HEK293 (cell line): ENCODE results near the gene NFE2L1.

Source experiments
- CTCF ChIA-PET: fragments of 350-600 bp; formaldehyde crosslinking; extraction: SDS; loops from one replicate; lab custom pipeline; 2021; ENCODE audit warnings: antibody characterized with exemption; lab: Yijun Ruan, JAX
- POLR2A ChIA-PET: fragments of 300-600 bp; formaldehyde crosslinking; extraction: SDS; loops from one replicate; lab custom pipeline; 2020; ENCODE audit warnings: antibody characterized with exemption, inconsistent platforms; lab: Yijun Ruan, JAX
- H3K27ac ChIP-seq: fragments of 200-500 bp; sonication (Bioruptor generic); 2 replicates; pipeline ENCODE4 v1.5.1; 2014; ENCODE audit warnings: low read depth, low read length, control low read depth, inconsistent platforms; ENCODE audit errors: extremely low read depth
- H3K36me3 ChIP-seq, 2 experiments: fragments of 200-500 bp in 1 of 2; sonication (Bioruptor generic) in 1 of 2; 1 replicate in 1 of 2; 2 replicates in 1 of 2; pipeline ENCODE4 v1.5.1; 2014 to 2017; ENCODE audit warnings: inconsistent platforms in 2 of 2, low read length in 2 of 2; ENCODE audit not compliant: control insufficient read depth in 2 of 2, insufficient read depth in 1 of 2
- H3K4me1 ChIP-seq: fragments of 200-500 bp; sonication (Bioruptor generic); 2 replicates; pipeline ENCODE4 v1.5.1; 2014; ENCODE audit warnings: mild to moderate bottlenecking, low read length, inconsistent platforms; ENCODE audit not compliant: control insufficient read depth, insufficient read depth
- H3K4me3 ChIP-seq: 2 replicates; pipeline ENCODE4 v1.5.1; 2011; ENCODE audit warnings: low read depth, mild to moderate bottlenecking, control low read depth, low read length, moderate library complexity
- H3K9me3 ChIP-seq: fragments of 200-500 bp; sonication (Bioruptor generic); 2 replicates; pipeline ENCODE4 v1.5.1; 2014; ENCODE audit warnings: low read depth, low read length, inconsistent platforms; ENCODE audit not compliant: control insufficient read depth, insufficient read depth
- KLF1 ChIP-seq: fragments of 450-650 bp; formaldehyde crosslinking; IDR thresholded peaks from 2 replicates; pipeline ENCODE4 v1.5.1; 2016; ENCODE audit warnings: missing biosample characterization, missing genetic modification characterization
- SP2 ChIP-seq: fragments of 450-650 bp; formaldehyde crosslinking; IDR thresholded peaks from 2 replicates; pipeline ENCODE4 v1.5.1; 2016; ENCODE audit warnings: missing biosample characterization, missing genetic modification characterization
- TRIM28 ChIP-seq: IDR thresholded peaks from 2 replicates; pipeline ENCODE4 v1.6.1; 2011; ENCODE audit warnings: low read length, control low read depth, borderline replicate concordance
- ZBTB17 ChIP-seq: fragments of 450-650 bp; formaldehyde crosslinking; IDR thresholded peaks from 2 replicates; pipeline ENCODE4 v1.5.1; 2016; ENCODE audit warnings: missing biosample characterization, missing genetic modification characterization
- ZNF19 ChIP-seq: fragments of 450-650 bp; formaldehyde crosslinking; IDR thresholded peaks from 2 replicates; pipeline ENCODE4; 2016; ENCODE audit warnings: missing biosample characterization, missing genetic modification characterization, low read depth
- ZNF211 ChIP-seq: fragments of 450-650 bp; formaldehyde crosslinking; IDR thresholded peaks from 2 replicates; pipeline ENCODE4 v1.5.1; 2016; ENCODE audit warnings: low read depth, missing biosample characterization, missing genetic modification characterization
- ZNF311 ChIP-seq: fragments of 450-650 bp; formaldehyde crosslinking; IDR thresholded peaks from 2 replicates; pipeline ENCODE4 v1.5.1; 2017; ENCODE audit warnings: missing biosample characterization, missing genetic modification characterization, borderline replicate concordance
- ZNF335 ChIP-seq: fragments of 450-650 bp; formaldehyde crosslinking; conservative IDR thresholded peaks from 2 replicates; pipeline ENCODE4 v1.5.1; 2016; ENCODE audit warnings: missing biosample characterization, missing genetic modification characterization
- ZNF354C ChIP-seq: fragments of 450-650 bp; formaldehyde crosslinking; IDR thresholded peaks from 2 replicates; pipeline ENCODE4 v1.5.1; 2016; ENCODE audit warnings: missing biosample characterization, missing genetic modification characterization, low read depth, borderline replicate concordance
- ZNF426 ChIP-seq: fragments of 450-650 bp; formaldehyde crosslinking; IDR thresholded peaks from 2 replicates; pipeline ENCODE4 v1.5.1; 2017; ENCODE audit warnings: missing biosample characterization, missing genetic modification characterization, mild to moderate bottlenecking, inconsistent platforms, moderate library complexity
- ZNF544 ChIP-seq: fragments of 450-650 bp; formaldehyde crosslinking; IDR thresholded peaks from 2 replicates; pipeline ENCODE4 v1.5.0; 2017; ENCODE audit warnings: missing biosample characterization, missing genetic modification characterization
- ZNF561 ChIP-seq: fragments of 450-650 bp; IDR thresholded peaks from 2 replicates; pipeline ENCODE4 v1.5.1; 2018; ENCODE audit warnings: missing biosample characterization, missing genetic modification characterization, borderline replicate concordance
- ZNF621 ChIP-seq: fragments of 450-650 bp; formaldehyde crosslinking; IDR thresholded peaks from 2 replicates; pipeline ENCODE4 v1.5.1; 2017; ENCODE audit warnings: missing biosample characterization, missing genetic modification characterization
- ZNF768 ChIP-seq: fragments of 450-650 bp; formaldehyde crosslinking; IDR thresholded peaks from 2 replicates; pipeline ENCODE4 v1.5.1; 2018; ENCODE audit warnings: missing biosample characterization, mild to moderate bottlenecking, missing genetic modification characterization
- TF ChIP-seq, protein P1 (sequence below): fragments of 450-650 bp; IDR thresholded peaks from 2 replicates; pipeline ENCODE4 v1.5.1; 2018; ENCODE audit warnings: missing biosample characterization, mild to moderate bottlenecking, missing genetic modification characterization
- TF ChIP-seq, protein P2 (sequence below): fragments of 450-650 bp; formaldehyde crosslinking; IDR thresholded peaks from 2 replicates; pipeline ENCODE4 v1.5.1; 2016; ENCODE audit warnings: missing biosample characterization, missing genetic modification characterization
- TF ChIP-seq, protein P3 (sequence below): fragments of 450-650 bp; formaldehyde crosslinking; IDR thresholded peaks from 2 replicates; pipeline ENCODE4 v1.5.1; 2017; ENCODE audit warnings: missing biosample characterization, missing genetic modification characterization
- TF ChIP-seq, protein P4 (sequence below): fragments of 450-650 bp; formaldehyde crosslinking; IDR thresholded peaks from 2 replicates; pipeline ENCODE4 v1.5.1; 2017; ENCODE audit warnings: missing biosample characterization, missing genetic modification characterization
- TF ChIP-seq, protein P5 (sequence below): fragments of 450-650 bp; formaldehyde crosslinking; IDR thresholded peaks from 2 replicates; pipeline ENCODE4 v1.5.1; 2016; ENCODE audit warnings: missing biosample characterization, missing genetic modification characterization

The NFE2L1 gene

DNA sequence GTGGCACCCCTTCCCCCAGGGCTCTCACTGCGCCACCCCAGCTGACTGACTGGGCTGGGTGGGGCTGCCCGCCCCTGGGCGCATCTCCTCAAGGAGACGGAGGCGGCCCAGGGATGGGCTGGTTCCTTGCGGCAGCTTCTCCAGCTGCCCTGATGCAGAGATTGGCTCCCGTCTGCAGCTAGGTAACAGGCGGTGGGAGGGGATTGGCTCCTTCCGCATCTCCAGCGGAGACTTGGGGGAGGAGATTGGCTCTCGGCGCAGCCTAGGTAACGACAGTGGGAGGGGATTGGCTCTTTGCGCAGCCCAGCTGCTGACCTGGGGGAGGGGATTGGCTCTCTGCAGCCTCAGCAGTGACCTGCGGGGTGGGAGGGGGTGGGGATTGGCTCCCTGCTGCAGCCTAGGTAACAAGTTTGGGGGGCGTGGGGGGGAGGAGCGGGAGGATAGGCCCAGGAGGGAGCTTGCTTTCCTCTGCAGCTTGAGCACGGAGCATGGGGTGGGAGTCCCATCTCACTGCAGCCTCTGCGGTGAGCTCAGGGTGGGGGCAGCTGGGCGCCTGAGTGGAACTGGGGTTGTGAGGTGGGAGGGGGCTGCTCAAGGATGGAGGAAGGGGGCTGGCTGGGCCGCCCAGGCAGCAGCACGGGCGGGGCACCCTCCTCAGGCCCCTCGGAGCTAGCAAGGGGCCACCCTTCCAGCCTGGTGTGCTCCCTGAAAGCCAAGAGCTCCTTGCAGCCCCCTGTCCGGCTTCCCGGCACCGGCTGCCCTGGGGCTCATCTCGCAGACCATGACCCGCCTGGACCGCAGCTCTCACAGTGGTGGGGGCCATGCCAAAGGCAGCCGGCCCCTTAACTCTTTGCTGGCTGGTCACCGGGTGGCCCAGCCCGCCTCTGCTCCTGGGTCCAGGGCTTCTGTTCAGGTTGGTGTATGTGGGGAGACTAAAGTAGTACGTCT, 6.4 kb downstream of the NFE2L1 start:
- ChIA-PET CTCF (interaction anchor here (0.6 to 4.1 kb wide), 9 partner anchors 13 to 766 kb away, joined by 3 to 29 read pairs (median 5); no protein-coding TSS in a partner anchor), POLR2A (interaction anchor here (0.5 to 0.9 kb wide), 4 partner anchors 20 to 835 kb away, joined by 3 read pairs; no protein-coding TSS in a partner anchor)
- H3K4me3 ChIP-seq = no peak overlapping the region
- H3K27ac ChIP-seq = peak overlapping the region; percentile 77; the same call in 1 of the 2 replicates
- no peaks in the 10 kb centered on the region for H3K9me3 ChIP-seq
- H3K36me3 ChIP-seq = peaks cover 21 to 84% of the 10 kb centered on the region in 2 experiments
- H3K4me1 ChIP-seq = peaks cover 49% of the 10 kb centered on the region
- TF ChIP-seq ZNF621 (tag by site-specific recombination) (no peak), KLF1 (tag by site-specific recombination) (peak; percentile 32; the same call in 1 of the 2 replicates), TRIM28 (no peak), SP2 (peak; percentile 49)
- TF ChIP-seq, protein P1, sequence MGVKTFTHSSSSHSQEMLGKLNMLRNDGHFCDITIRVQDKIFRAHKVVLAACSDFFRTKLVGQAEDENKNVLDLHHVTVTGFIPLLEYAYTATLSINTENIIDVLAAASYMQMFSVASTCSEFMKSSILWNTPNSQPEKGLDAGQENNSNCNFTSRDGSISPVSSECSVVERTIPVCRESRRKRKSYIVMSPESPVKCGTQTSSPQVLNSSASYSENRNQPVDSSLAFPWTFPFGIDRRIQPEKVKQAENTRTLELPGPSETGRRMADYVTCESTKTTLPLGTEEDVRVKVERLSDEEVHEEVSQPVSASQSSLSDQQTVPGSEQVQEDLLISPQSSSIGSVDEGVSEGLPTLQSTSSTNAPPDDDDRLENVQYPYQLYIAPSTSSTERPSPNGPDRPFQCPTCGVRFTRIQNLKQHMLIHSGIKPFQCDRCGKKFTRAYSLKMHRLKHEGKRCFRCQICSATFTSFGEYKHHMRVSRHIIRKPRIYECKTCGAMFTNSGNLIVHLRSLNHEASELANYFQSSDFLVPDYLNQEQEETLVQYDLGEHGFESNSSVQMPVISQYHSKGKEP (tag by site-specific recombination) = 0 out of 2 replicates have a peak, but pooled peaks have one; percentile 6
- TF ChIP-seq, protein P2, sequence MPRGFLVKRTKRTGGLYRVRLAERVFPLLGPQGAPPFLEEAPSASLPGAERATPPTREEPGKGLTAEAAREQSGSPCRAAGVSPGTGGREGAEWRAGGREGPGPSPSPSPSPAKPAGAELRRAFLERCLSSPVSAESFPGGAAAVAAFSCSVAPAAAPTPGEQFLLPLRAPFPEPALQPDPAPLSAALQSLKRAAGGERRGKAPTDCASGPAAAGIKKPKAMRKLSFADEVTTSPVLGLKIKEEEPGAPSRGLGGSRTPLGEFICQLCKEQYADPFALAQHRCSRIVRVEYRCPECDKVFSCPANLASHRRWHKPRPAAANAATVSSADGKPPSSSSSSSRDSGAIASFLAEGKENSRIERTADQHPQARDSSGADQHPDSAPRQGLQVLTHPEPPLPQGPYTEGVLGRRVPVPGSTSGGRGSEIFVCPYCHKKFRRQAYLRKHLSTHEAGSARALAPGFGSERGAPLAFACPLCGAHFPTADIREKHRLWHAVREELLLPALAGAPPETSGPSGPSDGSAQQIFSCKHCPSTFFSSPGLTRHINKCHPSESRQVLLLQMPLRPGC = no peak
- TF ChIP-seq, protein P3, sequence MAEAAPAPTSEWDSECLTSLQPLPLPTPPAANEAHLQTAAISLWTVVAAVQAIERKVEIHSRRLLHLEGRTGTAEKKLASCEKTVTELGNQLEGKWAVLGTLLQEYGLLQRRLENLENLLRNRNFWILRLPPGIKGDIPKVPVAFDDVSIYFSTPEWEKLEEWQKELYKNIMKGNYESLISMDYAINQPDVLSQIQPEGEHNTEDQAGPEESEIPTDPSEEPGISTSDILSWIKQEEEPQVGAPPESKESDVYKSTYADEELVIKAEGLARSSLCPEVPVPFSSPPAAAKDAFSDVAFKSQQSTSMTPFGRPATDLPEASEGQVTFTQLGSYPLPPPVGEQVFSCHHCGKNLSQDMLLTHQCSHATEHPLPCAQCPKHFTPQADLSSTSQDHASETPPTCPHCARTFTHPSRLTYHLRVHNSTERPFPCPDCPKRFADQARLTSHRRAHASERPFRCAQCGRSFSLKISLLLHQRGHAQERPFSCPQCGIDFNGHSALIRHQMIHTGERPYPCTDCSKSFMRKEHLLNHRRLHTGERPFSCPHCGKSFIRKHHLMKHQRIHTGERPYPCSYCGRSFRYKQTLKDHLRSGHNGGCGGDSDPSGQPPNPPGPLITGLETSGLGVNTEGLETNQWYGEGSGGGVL (tag by site-specific recombination) = peak; percentile 59

DNA sequence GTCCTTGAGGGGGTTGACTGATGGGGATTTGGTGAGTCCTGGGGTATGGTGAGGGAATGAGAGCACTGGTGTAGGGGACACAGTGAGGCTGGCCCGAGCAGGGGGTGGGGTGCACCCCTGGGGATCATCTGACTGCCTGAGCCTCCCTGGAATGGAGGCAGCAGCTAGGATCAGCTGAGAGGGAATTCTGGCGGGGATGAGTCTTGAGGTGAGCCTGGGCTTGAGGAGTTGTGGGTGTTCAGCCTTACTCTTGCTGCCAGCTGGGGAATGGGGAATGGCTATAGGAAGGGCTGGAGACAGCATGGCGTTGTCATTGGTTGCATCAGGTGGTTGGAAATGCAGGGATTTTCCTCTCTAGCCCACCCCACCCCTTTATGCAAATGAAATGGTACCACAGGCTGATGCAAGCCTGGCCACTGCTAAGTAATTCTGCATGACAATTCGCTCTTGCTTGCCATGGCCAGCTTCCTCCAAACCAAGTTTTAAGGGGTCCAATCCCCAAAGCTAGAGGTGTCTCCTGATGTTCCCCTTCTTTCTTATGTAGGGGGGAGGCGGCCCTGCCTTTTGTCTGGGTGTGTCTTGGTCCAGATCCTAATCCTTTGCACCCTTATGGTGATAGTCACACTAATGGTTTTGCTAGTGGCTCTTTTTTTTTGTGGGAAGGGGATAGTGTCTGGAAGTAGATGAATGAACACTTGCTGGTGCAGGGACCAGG, 7.5 kb downstream of the NFE2L1 start:
- H3K27ac ChIP-seq = peak overlapping the region; percentile 77
- POLR2A ChIA-PET = interaction anchor here (0.9 to 1.4 kb wide), 2 partner anchors 8 to 13 kb away, joined by 4 read pairs; partner anchors contain the start of gene NFE2L1
- H3K4me1 ChIP-seq = peaks cover 38% of the 10 kb centered on the region
- CTCF ChIA-PET = interaction anchor here (0.6 to 4.1 kb wide), 7 partner anchors 9 to 765 kb away, joined by 3 to 29 read pairs (median 5); no protein-coding TSS in a partner anchor
- no peak overlapping the region for H3K4me3 ChIP-seq
- no peaks in the 10 kb centered on the region for H3K9me3 ChIP-seq
- H3K36me3 ChIP-seq = peaks cover 29 to 90% of the 10 kb centered on the region in 2 experiments
- TF ChIP-seq ZNF311 (tag by site-specific recombination) = no peak
- TF ChIP-seq, protein P4, sequence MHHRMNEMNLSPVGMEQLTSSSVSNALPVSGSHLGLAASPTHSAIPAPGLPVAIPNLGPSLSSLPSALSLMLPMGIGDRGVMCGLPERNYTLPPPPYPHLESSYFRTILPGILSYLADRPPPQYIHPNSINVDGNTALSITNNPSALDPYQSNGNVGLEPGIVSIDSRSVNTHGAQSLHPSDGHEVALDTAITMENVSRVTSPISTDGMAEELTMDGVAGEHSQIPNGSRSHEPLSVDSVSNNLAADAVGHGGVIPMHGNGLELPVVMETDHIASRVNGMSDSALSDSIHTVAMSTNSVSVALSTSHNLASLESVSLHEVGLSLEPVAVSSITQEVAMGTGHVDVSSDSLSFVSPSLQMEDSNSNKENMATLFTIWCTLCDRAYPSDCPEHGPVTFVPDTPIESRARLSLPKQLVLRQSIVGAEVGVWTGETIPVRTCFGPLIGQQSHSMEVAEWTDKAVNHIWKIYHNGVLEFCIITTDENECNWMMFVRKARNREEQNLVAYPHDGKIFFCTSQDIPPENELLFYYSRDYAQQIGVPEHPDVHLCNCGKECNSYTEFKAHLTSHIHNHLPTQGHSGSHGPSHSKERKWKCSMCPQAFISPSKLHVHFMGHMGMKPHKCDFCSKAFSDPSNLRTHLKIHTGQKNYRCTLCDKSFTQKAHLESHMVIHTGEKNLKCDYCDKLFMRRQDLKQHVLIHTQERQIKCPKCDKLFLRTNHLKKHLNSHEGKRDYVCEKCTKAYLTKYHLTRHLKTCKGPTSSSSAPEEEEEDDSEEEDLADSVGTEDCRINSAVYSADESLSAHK (tag by site-specific recombination) = no peak; the same call in 1 of the 2 replicates
- TF ChIP-seq, protein P5, sequence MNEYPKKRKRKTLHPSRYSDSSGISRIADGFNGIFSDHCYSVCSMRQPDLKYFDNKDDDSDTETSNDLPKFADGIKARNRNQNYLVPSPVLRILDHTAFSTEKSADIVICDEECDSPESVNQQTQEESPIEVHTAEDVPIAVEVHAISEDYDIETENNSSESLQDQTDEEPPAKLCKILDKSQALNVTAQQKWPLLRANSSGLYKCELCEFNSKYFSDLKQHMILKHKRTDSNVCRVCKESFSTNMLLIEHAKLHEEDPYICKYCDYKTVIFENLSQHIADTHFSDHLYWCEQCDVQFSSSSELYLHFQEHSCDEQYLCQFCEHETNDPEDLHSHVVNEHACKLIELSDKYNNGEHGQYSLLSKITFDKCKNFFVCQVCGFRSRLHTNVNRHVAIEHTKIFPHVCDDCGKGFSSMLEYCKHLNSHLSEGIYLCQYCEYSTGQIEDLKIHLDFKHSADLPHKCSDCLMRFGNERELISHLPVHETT (tag by site-specific recombination) = no peak
- no peak for TF ChIP-seq ZNF544
- TF ChIP-seq ZNF426 (tag by site-specific recombination) = no peak
- peak; percentile 61; the same call in 1 of the 2 replicates for TF ChIP-seq ZBTB17 (tag by site-specific recombination)
- TF ChIP-seq, protein P3 (tag by site-specific recombination) = no peak; the same call in 1 of the 2 replicates
- no peak for TF ChIP-seq ZNF211 (tag by site-specific recombination)
- TF ChIP-seq ZNF19 = no peak
- peak; percentile 33; the same call in 1 of the 2 replicates for TF ChIP-seq ZNF335 (tag by site-specific recombination)
- no peak for TF ChIP-seq ZNF561 (tag by site-specific recombination)
- no peak for TF ChIP-seq ZNF354C (tag by site-specific recombination)
- TF ChIP-seq ZNF768 (tag by site-specific recombination) = no peak
